C4-2B (cell line): Measurements from ENCODE around the gene KIF26B.

ENCODE experiments used
- H3K27ac ChIP-seq: fragments of 450-650 bp; 2 replicates; pipeline ENCODE4 v1.5.1; 2017
- CTCF ChIP-seq: fragments of 450-650 bp; conservative IDR thresholded peaks from 2 replicates; pipeline ENCODE4 v1.5.1; 2017; ENCODE audit warnings: mild to moderate bottlenecking
- ZFX ChIP-seq: fragments of 450-650 bp; IDR thresholded peaks from 2 replicates; pipeline ENCODE4 v1.6.1; 2017

KIF26B gene

DNA sequence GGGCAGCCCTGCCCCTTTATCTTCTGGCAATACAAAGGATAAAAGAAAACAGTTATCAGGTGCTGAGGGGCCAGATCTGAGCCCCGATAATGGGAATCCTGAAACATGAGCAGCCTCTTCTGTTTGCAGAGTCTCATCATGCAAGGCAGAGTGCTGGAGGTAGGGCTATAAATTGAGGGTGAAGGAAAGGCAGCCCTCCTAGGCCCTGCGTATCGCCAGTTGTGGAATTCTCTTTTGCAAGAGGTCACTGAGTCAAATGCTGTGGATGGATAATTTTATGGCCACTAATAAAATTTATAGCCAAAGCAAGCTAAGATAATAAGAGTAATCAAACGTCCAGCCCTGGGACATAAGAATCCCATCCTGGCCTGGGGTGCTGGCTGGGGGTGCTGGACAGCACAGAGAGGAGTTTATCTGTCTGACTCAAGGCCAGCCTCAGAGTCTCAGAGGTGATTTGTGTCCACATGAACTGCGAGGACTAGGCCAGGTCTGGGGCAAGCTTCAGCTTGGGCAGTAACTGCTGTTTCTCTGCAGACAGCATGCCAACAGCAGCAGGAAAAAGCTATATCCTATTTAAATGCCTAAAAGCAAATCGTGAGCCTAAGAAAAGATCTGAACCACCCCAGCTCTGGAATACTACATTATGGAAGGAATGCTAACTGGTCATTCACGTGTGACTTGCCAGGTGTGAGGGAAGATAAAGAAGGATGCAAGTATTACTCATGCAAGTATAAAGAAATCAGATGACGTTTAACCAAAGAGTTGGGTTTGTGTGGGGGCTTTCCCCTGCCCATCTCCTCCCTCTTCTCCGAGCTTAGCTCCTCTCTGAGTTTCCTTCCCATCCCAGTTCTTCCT, 254.8 kb downstream of the KIF26B start:
- H3K27ac ChIP-seq = no peak overlapping the region
- TF ChIP-seq CTCF = no peak
- no peak for TF ChIP-seq ZFX

GRCh38 chr1:245411245-245412036, 256.7 kb downstream of the KIF26B start:
- TF ChIP-seq ZFX (no peak), CTCF (no peak)
- H3K27ac ChIP-seq = no peak overlapping the region

DNA sequence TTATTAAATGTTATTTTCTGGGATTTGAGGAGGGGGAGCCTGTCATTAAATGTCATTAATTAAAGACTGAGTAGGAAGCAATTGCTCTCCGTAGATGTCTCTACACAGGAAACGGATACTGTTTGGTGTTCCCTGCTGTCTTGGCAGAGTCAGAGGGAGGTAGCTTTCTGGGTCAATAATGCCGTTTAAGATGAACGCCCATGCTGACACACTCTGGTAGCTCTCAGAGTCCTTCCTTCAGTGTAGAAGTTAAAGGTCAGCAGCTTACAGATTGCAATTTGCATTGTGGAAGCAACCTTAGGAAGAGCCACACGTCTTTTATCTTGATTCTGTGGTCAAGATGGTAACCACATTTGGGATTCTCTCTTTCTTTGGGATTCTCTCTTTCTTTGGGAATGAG, 257.5 kb downstream of the KIF26B start:
- H3K27ac ChIP-seq = no peak overlapping the region
- TF ChIP-seq ZFX (no peak), CTCF (no peak)

GRCh38 chr1:245416781-245417180, 262.0 kb downstream of the KIF26B start:
- no peak overlapping the region for H3K27ac ChIP-seq
- no peak for TF ChIP-seq ZFX
- TF ChIP-seq CTCF = no peak

DNA sequence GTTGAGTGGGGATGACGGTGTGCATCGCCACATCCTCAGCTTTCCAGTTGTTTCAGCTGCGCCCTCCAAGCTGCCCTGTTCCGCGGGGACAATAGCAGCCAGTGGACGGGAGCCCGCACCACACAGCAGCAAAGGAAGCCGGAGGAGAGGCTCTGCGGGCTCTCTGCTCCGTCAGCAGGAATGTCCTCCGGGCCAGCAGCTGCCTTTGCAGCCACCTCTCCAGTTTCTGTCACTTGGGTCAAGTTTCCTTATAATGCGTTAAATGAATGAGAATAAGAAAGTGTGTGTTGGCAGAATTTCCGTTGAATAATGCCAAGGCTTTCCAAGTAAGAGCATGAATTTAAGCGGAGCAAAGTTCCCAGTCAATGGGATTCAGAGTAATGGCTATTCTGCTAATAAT, 263.3 kb downstream of the KIF26B start:
- TF ChIP-seq ZFX (no peak), CTCF (no peak)
- H3K27ac ChIP-seq = no peak overlapping the region

DNA sequence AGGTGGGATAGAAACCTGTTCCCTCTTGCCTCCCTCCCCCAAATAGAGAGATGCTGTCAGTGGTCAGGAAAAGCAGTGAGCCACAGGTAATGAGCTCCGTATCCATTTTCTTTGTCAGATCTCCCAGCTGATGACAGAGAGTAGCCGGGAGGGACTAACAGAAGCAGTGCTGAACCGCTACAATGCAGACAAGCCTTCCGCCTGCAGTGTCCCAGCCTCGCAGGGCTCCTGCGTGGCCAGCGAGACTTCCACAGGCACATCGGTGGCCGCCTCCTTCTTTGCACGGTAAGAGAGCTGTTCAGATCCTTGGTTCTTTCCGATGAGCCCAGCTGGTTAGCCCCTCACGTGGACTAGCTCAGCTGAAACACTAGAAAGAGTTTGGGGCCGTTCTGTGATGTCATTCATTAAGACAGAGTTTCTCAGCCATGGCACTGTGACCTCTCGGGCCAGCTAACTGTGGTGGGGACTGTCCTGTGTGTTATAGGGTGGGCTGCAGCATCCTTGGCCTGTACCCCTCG, 264.7 kb downstream of the KIF26B start:
- no peak for TF ChIP-seq CTCF
- no peak for TF ChIP-seq ZFX
- no peak overlapping the region for H3K27ac ChIP-seq

GRCh38 chr1:245419989-245420388, 265.2 kb downstream of the KIF26B start:
- TF ChIP-seq CTCF (no peak), ZFX (no peak)
- H3K27ac ChIP-seq = no peak overlapping the region
